HG03066 (cell line): ENCODE results near the gene NFATC1.
"Not testable (repeated sequence)": the region's sequence is repeated elsewhere in the genome, so short reads cannot be mapped to it uniquely, and the experiment has no call there.

Experiments
- ATAC-seq: cut with Tn5 transposase; IDR thresholded peaks from one replicate; pipeline ENCODE4 v1.9.1; 2021; ENCODE audit warnings: low read depth; ENCODE audit not compliant: unreplicated experiment

The NFATC1 gene

DNA sequence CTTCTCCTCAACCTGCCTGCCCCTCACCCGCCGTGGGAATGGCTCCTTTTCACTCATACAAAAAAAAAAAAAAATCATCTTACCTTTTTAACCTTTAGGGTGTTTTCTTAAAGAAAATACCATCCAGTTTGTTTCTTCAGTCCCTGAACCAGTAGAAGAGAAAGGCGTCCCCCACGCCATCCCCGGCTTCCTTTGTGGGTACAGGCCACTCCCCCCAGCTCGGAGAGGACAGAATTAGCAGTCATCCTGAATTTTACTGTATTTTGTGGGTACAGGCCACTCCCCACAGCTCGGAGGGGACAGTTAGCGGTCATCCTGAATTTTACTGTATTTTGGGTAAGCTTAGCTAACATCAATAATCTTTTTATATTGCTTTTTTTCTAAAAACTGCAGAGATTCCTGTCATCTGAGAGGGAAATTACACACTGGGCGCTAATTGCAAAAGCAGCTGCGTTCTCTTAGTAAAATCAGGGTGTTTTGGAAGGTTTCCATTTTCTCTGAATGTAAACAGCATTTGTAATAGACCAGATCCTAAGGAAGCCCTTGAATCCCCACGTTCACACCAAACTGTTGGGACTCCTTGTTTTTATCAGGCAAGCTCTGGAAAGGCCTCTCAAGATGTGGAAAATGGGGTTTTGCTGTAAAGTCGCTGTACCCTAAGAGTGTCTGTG, 72.5 kb downstream of the NFATC1 start:
- no peak for ATAC-seq

DNA sequence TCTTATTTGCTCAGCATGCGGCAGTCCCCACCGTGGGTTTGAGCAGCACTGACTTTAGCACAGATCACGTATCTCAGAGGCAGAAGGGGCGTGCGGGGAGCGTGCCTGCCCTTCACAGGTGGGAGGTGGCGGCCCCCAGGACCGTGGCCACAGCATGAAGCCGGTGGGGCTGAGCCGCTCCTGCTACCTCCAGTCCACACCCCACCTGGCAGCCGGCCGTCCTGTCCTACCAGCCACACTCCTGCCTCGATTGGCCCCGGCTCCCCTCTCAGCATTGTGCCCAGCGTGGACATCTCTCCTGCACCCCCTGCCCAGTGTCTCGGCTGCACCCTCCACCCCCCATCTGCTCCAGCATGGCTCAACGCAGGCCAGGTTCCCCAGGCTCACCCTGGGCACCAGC, 73.6 kb downstream of the NFATC1 start:
- ATAC-seq = no peak

DNA sequence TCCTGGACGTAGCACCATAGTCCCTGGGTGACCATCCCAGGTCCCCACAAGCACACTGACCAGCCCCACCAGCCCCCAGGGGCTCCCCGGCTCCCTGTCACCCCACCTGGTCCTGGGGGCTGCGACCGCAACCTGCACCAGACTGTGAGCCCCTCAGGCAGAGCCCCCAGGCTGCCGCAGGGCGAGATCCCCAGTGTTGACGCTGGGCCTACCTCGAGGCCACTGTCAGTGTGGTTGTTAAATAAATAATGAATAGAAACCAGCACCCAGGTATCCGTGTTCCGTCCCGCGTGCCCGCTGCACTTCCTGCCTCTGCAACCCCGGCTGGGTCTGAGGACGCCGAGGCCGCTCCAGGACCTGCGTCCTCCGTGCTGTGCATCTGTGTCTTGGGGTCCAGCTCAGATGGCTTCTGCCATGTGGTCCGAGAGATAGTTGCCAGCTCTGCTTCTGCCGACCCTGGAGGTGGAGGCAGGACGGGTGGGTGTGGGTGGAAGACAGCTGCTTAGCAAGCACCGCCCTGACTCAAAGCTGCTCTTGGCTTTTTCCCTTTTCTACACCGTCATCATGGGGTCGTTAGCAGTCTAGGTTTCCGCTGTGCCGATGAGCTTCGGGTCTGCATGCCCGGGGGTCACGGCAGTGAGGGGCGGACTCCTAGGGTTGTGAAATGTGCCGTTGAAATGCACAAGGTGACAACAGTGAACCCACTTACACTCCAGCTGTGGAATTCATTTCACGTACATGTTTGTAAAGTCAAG, 74.2 kb downstream of the NFATC1 start:
- ATAC-seq = no peak

GRCh38 chr18:79470547-79470946, 74.8 kb downstream of the NFATC1 start:
- ATAC-seq = no peak

DNA sequence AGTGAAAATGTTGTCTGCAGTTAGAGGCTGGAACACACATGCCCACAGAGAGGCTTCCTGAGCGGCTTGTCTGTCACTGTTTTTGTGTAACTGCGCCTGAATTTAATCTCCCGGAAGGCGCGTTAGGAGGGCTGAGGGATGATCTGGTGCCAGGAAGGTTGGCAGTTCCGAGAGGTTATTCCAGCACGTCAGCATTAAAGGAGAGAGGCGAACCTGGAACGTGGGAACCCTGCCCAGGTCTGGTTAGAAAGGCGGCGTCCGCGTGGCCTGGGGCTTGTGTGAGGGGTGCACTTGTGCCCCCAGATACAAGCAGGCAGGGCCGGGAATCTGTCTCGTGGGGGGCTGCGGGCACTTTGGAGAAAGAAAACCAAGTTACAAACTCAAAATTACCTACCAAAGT, 75.3 kb downstream of the NFATC1 start:
- ATAC-seq = no peak

GRCh38 chr18:79471597-79471996, 75.9 kb downstream of the NFATC1 start:
- no peak for ATAC-seq

DNA sequence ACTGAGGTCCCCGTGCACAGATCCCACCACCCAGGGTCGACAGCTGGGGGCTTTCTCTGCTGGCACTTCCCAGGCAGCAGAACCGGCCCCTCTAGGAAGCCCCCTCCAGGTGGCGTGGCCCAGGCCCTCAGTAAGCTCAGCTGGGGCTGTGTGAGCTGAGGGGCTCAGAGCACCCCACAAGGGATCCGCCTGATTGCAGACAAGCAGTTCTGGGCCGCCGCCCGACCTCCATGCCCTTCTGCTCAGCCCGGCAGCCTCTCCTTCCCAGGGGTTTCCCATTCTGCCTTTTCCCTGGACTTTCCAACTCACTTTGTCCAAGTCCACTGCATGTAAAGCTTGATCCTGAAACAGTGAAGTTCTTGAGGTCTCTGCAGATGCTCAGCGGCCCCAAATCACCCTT, 76.4 kb downstream of the NFATC1 start:
- ATAC-seq = no peak

GRCh38 chr18:79472946-79473345, 77.2 kb downstream of the NFATC1 start:
- no peak for ATAC-seq

GRCh38 chr18:79476031-79476917, 80.5 kb downstream of the NFATC1 start:
- no peak for ATAC-seq

GRCh38 chr18:79476918-79477571, 81.3 kb downstream of the NFATC1 start:
- no peak for ATAC-seq

DNA sequence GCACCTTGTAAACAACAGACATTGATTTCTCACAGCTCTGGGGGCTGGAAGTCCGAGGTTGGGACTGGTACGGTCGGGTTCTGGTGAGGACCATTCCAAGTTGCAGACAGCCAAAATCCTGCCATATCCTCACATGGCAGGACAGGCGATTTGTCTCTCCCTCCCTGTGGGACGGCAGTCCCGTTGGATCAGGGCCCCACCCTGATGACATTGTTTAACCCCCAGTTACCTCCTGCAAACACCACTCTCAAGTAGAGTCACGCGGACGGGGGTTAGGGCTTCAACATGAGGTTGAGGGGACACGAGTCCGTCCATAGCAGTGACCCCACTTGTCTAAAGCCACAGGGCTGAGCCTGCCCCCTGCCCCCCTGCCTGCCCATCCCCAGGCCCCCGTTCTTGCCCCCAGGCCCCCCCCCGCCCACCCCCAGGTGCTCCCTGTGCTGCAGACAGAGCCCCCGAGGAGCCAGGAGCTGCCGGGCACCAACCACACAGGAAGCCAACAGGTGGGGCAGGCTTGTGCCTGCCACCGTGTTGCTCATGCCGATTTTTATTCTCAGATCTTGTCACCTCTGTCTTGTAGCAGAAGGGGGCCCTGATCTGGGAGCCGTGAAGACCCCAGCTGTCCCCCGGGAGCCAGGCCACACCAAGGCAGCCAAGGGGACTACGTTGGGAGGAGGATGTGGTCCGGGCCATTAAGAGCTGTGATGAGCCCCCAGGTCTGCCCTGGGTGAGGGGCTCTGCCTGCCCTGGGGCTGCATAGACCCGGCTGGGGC, 82.2 kb downstream of the NFATC1 start:
- no peak for ATAC-seq

GRCh38 chr18:79478484-79479115, 82.9 kb downstream of the NFATC1 start:
- ATAC-seq = no peak

DNA sequence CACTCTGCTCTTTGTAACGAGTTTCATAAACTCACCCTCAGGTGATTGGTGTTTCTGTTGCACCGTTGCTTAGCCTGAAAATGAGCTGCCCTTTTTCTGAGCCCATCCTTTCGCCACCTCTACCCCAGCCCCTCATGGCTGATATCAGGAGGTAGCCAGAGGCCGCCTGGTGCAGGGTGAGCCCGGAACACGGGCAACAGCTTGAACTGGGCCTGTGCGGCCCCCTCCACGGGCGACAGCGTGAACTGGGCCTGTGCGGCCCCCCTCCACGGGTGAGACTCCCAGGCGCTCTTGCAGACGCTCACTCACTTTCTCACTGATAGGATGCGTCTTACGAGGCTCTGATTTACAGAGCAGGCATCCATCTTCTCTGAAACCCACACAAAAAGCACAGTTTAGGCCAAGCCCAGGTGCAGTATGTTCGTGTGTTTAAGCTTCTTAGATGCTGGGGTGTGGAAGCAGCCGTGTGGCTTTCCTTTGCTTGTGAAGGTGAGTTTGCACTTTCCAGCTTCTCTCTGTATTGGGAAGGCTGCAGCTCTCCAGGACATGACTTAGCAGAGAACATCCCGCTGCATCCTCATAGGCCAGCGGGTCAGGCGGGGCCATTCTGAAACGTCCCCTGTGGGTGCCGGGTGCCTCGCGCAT, 83.5 kb downstream of the NFATC1 start:
- ATAC-seq = no peak

GRCh38 chr18:79479761-79480161, 84.0 kb downstream of the NFATC1 start:
- ATAC-seq = no peak

GRCh38 chr18:79480171-79481045, 84.7 kb downstream of the NFATC1 start:
- no peak for ATAC-seq

DNA sequence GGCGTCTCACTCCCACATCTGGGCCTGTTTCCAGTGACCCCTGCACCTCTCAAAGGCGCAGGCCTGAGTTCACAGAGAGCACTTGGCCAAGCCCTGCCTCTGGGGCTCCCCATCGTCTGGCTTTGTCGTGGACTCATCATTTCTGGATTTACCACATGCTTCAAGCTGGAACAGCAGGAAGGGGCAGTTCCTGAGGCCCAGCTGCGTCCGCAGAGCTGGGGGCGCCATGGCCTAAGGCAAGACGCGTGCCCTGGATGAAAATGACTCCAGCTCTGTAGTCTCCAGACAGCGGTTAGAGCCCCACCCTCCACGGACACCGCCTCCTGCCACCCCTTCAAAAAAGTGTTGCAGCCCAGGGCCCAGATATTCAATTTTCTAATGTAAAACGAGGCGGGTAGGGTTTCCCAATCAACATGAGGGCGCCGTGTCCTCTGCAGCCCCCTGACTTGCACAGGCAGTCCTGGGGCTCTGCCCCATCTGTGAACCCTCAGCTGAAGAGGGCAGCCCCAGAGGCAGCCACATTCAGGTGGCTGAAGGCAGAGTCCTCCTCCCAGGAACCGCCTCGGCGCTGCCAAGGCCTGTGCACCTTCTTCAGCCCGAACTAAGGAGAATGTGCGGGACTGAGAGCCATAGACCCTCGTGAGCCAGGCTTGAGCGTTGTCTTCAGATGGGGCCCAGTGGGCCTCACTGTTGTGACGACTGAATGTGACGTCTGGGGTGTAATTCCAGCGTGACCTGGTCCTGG, 85.5 kb downstream of the NFATC1 start:
- no peak for ATAC-seq

- ATAC-seq = not testable (repeated sequence)
Observed at GRCh38 chr18:79483393-79483792, 87.7 kb downstream of the NFATC1 start.
